Upper lobe of left lung (tissue), 6 donors: ENCODE data around the gene NUPR1. TPM values are rescaled to one million over a fixed set of nuclear protein-coding genes. Genes with fewer than 3 reads are reported as not detected.

Source experiments
- ATAC-seq, 2 donors: fragments of 200-7000 bp; cut with Tn5 transposase; one replicate each; pipeline ENCODE4 v1.9.1; 2022; ENCODE audit warnings: mild to moderate bottlenecking in 2 of 2, moderate library complexity in 2 of 2; ENCODE audit not compliant: low FRiP score in 2 of 2
- DNase-seq, 2 donors: peaks; one replicate each; pipeline ENCODE4 v3.0.0-alpha.2; 2019 to 2020
- H3K27ac ChIP-seq, 4 donors: fragments of 200-600 bp; sonication (generic); one replicate each; pipeline ENCODE4 v1.5.1; 2016 to 2019
- H3K27me3 ChIP-seq, 4 donors: fragments of 200-600 bp; sonication (generic); one replicate each; pipeline ENCODE4 v1.5.1; 2017 to 2019
- H3K36me3 ChIP-seq, 4 donors: fragments of 200-600 bp; sonication (generic); one replicate each; pipeline ENCODE4 v1.5.1; 2016 to 2019
- H3K4me1 ChIP-seq, 4 donors: fragments of 200-600 bp; sonication (generic); one replicate each; pipeline ENCODE4 v1.5.1; 2018 to 2019
- H3K4me3 ChIP-seq, 4 donors: fragments of 200-600 bp; sonication (generic); one replicate each; pipeline ENCODE4 v1.5.1; 2017 to 2019; ENCODE audit warnings: mild to moderate bottlenecking in 2 of 4, moderate library complexity in 1 of 4
- H3K9me3 ChIP-seq, 4 donors: fragments of 200-600 bp; sonication (generic); one replicate each; pipeline ENCODE4 v1.5.1; 2018 to 2019
- CTCF ChIP-seq, 6 experiments: fragments of 450-650 bp in 4 of 6; fragments of 200-600 bp in 2 of 6; sonication (generic) in 2 of 6; IDR thresholded peaks; one replicate each; pipeline ENCODE4 v1.5.1; 2016 to 2019; ENCODE audit warnings: antibody characterized with exemption in 6 of 6
- EP300 ChIP-seq, 4 donors: sonication (generic); formaldehyde crosslinking; IDR thresholded peaks; one replicate each; pipeline ENCODE4 v1.5.1; 2017; ENCODE audit warnings: antibody characterized with exemption in 4 of 4, control low read depth in 2 of 4
- POLR2A ChIP-seq, 4 donors: fragments of 450-650 bp; IDR thresholded peaks; one replicate each; pipeline ENCODE4 v1.5.1; 2016 to 2017; ENCODE audit warnings: antibody characterized with exemption in 4 of 4, mild to moderate bottlenecking in 2 of 4
- POLR2AphosphoS5 ChIP-seq, 2 donors: sonication (generic); formaldehyde crosslinking; IDR thresholded peaks; one replicate each; pipeline ENCODE4 v1.5.1; 2017; ENCODE audit warnings: antibody characterized with exemption in 2 of 2
- WGBS, 2 donors: methylation state at CpG; one replicate each; pipeline ENCODE4 v1.1.5; 2017 to 2018; 5-methylcytosine and 5-hydroxymethylcytosine counted together
- total RNA-seq, 6 donors: library from RNA; depleted of rRNA in 4 of 6; stranded (reverse); fragments of >200 nt in 4 of 6; gene quantifications; one replicate each; pipeline versions ENCODE4 v1.1.0 to v1.2.1, GENCODE V29; 2016 to 2021
- donor health status: DM: no; HTN: no; CAD: no; lungs with moderate emphysema.
- donor health status: DM: no; HTN: yes; CAD: no; lungs with severe emphysema.

The NUPR1 gene
- total RNA-seq, 6 donors from 2014 or later: 34.1 to 294 (median 119) TPM

GRCh38 chr16:28555561-28555960, 16.8 kb upstream of the NUPR1 start:
- H3K9me3 ChIP-seq: no peaks in the 10 kb centered on the region
- DNase-seq (no peak), ATAC-seq (no peak)
- H3K27ac ChIP-seq: no peak overlapping the region
- H3K4me3 ChIP-seq: no peak overlapping the region
- H3K4me1 ChIP-seq: peaks cover 12 to 22% (median 17%) of the 10 kb centered on the region in 4 donors
- TF ChIP-seq POLR2A (IDR thresholded peaks at IDR 0.05) (no peak), CTCF (IDR thresholded peaks at IDR 0.05) (no peak), EP300 (IDR thresholded peaks at IDR 0.05) (no peak), POLR2AphosphoS5 (IDR thresholded peaks at IDR 0.05) (no peak)
- peaks cover 0 to 31% (median 14%) of the 10 kb centered on the region in 4 donors for H3K36me3 ChIP-seq
- H3K27me3 ChIP-seq: no peaks in the 10 kb centered on the region
- 54 to 78% methylated on average over 2 of the region's 2 CpGs for WGBS, 2 donors

DNA sequence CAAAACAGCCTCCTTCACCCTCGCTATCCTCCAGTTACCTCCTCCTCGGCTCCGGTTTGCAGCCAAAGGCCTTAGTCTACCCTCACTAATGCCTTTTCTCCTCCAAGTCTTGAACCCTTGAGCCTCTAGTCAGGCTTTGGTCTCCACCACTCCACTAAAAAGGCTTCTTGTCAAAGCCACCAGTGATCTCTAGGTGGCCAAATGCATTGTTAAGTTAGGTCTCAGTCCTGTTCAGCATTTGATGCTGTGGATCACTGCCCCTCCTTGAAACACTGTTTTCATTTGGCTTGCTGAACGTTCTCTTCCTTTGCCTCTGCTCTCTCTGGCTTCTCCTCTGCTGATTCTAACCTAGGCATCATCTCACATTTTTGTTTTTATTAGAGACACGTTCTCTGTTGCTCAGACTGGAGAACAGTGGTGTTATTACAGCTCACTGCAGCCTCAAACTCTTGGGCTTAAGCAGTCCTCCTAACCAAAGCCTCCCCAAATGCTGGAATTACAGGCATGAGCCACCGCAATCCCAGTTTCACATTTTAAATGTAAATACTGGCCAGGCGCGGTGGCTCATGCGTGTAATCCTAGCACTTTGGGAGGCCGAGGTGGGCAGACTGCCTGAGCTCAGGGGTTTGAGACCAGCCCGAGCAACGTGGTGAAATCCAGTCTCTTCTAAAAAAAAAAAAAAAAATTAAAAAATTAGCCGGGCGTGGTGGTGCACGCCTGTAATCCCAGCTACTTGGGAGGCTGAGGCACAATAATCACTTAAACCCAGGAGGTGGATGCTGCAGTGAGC, 16.1 kb upstream of the NUPR1 start:
- 86 to 88% methylated on average over 15 of the region's 15 CpGs for WGBS, 2 donors
- Histone ChIP-seq H3K36me3 (peaks cover 0 to 31% (median 14%) of the 10 kb centered on the region in 4 donors), H3K27me3 (no peaks in the 10 kb centered on the region), H3K27ac (peak overlapping the region; percentile 93 to 98 (median 96)), H3K4me1 (peaks cover 12 to 22% (median 17%) of the 10 kb centered on the region in 4 donors), H3K9me3 (no peaks in the 10 kb centered on the region), H3K4me3 (peak overlapping the region; percentile 44 to 86 (median 57))
- TF ChIP-seq CTCF (IDR thresholded peaks at IDR 0.05) (no peak), EP300 (IDR thresholded peaks at IDR 0.05) (no peak), POLR2A (IDR thresholded peaks at IDR 0.05) (no peak), POLR2AphosphoS5 (IDR thresholded peaks at IDR 0.05) (no peak)
- DNase-seq (no peak), ATAC-seq (no peak)

- H3K4me3 ChIP-seq: peak within 1 kb of the TSS; percentile 44 to 86 (median 57)
- H3K4me1 ChIP-seq: peaks cover 12 to 22% (median 17%) of the 10 kb centered on the region in 4 donors
- H3K27me3 ChIP-seq: no peaks in the 10 kb centered on the region
- DNase-seq: peak; percentile 92 to 95
- no peaks in the 10 kb centered on the region for H3K9me3 ChIP-seq
- peak within 1 kb of the TSS; percentile 93 to 98 (median 96) for H3K27ac ChIP-seq
- TF ChIP-seq POLR2A (IDR thresholded peaks at IDR 0.05) (peak in 3 of 4 donors; percentile 83 to 97 (median 84)), POLR2AphosphoS5 (IDR thresholded peaks at IDR 0.05) (peak; percentile 97 to 98), EP300 (IDR thresholded peaks at IDR 0.05) (peak in 1 of 4 donors; percentile 26), CTCF (IDR thresholded peaks at IDR 0.05) (peak in 5 of 6 experiments; percentile 24 to 47 (median 46))
- peaks cover 0 to 27% (median 13%) of the 10 kb centered on the region in 4 donors for H3K36me3 ChIP-seq
- WGBS, 2 donors: 1 to 2% methylated on average over 38 to 70 of the region's 88 CpGs
- ATAC-seq: peak; percentile 96 to 98
These were observed 15.2 kb upstream of the NUPR1 start, which contains the start of gene SGF29 for GRCh38 chr16:28553776-28554633. SGF29 (plus strand) TSS chr16:28553920; CDS start chr16:28581070, 27,150 bp downstream.

- Histone ChIP-seq H3K27ac (no peak overlapping the region), H3K9me3 (no peaks in the 10 kb centered on the region), H3K36me3 (no peaks in the 10 kb centered on the region), H3K4me1 (peaks cover 5 to 8% (median 6%) of the 10 kb centered on the region in 4 donors), H3K4me3 (no peak overlapping the region), H3K27me3 (no peaks in the 10 kb centered on the region)
- ATAC-seq (no peak), DNase-seq (no peak)
- peak in 5 of 6 experiments; percentile 18 to 61 (median 57) for TF ChIP-seq CTCF (IDR thresholded peaks at IDR 0.05)
- TF ChIP-seq EP300 (IDR thresholded peaks at IDR 0.05): no peak
- TF ChIP-seq POLR2A (IDR thresholded peaks at IDR 0.05): no peak
- WGBS, 2 donors: 38 to 42% methylated on average over 11 of the region's 11 CpGs
These were observed 10.6 kb upstream of the NUPR1 start for GRCh38 chr16:28549301-28549899.
